ENCODE results near the gene SEC61A2.

Gene SEC61A2

DNA sequence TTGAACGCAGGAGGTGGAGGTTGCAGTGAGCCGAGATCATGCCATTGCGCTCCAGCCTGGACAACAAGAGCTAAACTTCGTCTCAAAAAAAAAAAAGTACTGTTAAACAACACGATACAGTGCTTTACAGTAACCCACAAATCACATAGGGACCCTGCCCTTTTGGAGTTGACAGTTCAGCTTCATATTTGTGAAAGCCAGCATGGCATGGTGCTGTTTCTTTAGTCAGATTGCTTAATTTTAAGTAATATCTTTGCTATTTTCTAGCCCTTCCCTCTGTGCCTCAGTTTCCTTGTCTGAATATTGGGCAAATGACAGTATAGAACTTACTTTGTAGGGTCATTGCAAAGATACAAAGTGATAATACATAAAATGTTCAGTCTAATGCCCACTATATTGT, 71.4 kb downstream of the SEC61A2 start:
- DNase-seq = no peak

DNA sequence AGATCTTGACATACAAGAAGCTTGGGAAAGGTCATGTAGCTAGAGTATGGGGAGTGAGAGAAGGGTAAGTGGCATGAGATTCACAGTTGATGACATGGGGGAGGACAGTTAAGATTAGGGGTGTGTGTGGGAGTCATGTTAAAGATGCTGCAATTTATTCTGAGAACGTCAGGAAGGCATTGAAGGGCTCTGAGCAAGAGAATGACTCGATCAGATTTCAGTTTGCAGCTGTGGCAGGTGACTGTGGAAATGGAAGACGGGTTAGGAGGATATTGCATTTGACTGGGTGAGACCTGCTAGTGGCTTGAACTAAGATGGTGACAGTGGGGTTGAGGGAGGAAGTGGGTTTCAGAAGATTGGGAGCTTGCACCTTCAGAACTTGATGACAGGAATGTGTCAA, 72.1 kb downstream of the SEC61A2 start:
- no peak for DNase-seq

DNA sequence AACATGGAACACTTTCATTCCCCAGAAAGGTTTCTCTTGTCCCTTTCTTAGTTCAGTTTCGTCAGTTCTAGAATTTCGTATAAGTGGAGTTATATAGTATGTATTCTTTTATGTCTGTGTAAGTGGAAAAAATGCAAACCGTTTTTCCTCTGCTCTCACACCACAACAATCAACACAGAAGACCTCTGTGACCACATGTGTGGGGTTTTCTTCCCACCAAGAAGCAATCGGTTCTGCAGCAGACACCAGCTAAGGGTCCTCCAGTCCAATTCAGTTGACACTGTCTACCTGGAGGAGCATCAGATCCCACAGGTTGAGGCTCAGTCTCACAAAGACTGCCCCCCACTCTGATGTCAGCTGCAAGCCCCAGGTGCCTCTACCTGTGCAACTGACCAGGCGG, 72.7 kb downstream of the SEC61A2 start:
- no peak for DNase-seq

DNA sequence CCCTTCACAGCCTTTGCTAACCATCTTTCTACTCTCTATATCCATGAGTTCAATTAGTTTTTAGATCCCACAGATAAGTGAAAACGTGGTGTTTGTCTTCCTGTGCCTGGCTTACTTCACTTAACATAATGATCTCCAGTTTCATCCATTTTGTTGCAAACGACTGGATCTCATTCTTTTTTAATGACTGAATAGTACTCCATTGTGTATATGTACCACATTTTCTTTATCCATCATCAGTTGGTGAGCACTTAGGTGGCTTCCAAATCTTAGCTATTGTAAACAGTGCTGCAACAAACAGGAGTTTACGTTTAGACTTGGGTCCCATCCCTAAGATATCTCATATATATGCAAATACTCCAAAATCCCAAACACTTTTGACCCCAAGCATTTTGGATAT, 75.6 kb downstream of the SEC61A2 start:
- no peak for DNase-seq

DNA sequence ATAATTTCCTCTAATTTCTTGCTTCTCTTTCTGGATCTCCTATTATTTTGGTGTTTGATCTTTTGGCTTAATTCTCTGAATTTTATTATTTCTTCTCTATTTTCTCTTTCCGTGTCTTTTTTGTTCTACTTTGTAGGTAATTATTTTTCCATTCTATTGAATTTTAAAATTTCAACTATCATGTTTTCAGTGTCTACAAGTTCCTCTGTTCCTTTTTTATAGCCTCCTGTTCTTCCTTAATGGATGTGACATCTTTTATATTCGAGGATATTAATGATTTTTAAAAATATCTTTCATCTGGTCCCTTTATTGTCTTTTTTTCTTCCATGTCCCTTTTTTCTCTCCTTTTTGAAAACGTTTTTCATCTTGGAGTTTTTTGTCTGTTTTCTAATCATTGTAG, 77.6 kb downstream of the SEC61A2 start:
- no peak for DNase-seq

DNA sequence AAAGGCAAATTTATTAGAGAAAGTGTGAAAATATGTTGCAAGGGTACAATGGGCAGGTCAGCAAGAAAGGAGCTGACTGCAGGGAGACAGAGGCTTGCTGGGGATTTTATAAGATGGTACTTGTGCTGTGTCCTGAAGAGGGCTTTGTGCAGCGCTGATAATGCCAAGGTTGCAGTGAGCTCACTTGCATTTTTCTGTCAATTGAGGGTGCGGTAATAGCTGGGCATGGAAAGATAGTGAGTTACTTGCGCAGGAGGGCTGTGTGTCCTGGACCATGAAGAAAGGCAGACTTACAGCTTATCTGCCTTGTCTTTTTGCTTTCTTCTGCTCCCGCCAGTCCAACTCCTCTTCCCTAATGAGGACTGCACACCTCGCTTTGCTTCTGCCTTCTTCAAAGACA, 79.0 kb downstream of the SEC61A2 start:
- no peak for DNase-seq

DNA sequence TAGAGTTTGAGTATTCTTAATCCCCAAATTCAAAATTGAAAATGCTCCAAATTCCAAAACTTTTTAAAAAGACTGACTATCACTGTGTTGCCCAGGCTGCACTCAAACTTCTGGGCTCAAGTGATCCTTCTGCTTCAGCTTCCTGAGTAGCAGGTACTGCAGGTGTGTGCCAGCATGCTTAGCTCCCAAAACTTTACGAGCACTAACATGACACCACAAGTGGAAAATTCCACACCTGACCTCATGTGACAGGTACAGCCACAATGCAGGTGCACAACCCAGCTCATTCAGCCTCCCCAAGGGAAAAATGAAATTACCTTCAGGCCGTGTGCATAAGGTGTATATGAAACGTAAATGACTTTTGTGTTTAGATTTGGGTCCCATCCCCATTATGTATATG, 83.0 kb downstream of the SEC61A2 start:
- no peak for DNase-seq

DNA sequence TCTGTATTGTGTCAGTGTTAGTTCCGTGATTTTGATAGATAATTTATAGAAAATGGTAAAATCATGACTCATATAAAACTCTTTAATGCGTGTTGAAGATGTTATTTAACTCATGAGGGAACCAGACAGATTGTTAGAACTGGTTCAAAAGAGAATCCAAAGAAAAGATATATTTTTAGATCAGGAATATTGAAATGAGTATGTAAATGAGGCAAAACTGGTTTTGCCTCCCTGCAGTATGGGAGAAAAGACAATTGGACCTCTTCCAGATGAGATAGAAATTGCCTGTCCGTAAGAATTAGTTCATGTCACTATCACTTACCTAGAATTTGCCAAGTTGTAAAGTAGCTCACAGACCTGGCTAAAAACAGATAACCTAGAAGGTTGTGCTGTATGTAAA, 84.1 kb downstream of the SEC61A2 start:
- no peak for DNase-seq

DNA sequence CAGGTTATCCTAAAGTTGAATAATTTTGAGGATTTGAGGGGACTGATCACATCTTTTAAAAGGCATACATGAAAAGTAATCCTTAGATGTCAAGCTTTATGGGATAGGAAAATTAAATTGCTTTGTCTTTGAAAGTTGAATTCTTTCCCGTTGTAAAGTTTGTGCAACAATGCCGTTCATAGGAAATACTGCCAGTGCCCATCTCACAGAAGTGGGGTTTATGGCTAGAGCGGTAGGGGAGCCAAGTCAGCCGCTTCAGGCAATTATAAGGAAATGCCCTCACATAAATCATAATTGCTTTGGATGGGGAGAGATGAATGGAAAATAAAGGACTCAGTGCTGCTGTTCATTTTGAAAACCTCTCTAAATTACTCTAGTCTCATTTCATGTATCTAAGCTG, 84.6 kb downstream of the SEC61A2 start:
- DNase-seq = no peak

DNA sequence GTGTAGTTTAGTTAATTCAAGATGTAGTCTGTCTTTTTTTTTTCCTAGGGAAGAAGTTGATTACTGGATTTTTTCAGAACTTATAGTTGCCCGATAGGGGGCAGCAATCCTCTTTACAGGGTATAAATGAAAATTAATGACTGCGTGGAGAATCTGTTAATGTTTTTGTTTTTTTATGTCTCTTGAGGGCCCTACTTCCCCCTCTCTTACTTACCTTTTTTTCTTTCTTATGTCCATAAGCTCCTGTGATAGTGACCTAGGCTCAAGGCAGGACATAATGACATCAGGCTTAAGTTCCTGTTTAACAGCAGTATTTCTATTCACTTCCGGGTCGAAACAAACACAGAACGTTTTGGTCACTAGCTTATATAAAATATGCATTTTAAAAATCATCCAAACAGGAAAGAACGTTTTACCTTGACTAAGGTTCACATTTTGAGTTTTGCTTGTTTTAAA, 85.3 kb downstream of the SEC61A2 start:
- DNase-seq = no peak

Measured in NCI-H2081 treated with DMSO at 0.1 percent for 48 hours (cell line).